A549 (cell line): ENCODE measurements around the gene NTM. TPM values are rescaled to one million over a fixed set of nuclear protein-coding genes. Genes with fewer than 3 reads are reported as not detected.

Experiments
- ATAC-seq, 2 experiments: fragments of 200-7000 bp in 1 of 2; fragments of >200 bp in 1 of 2; cut with Nextera tagmentation in 1 of 2; cut with Tn5 transposase in 1 of 2; 3 replicates each; pipeline versions ENCODE4 v1.8.0 to v1.9.1; 2018 to 2020; ENCODE audit warnings: mild to moderate bottlenecking in 1 of 2, moderate library complexity in 1 of 2
- CTCF ChIA-PET: fragments of 300-600 bp; sonication (Branson Sonifier 250); formaldehyde crosslinking; extraction: SDS; loops from one replicate; lab custom pipeline; 2021; ENCODE audit warnings: antibody characterized with exemption, inconsistent platforms; lab: Yijun Ruan, JAX
- POLR2A ChIA-PET: fragments of 350-600 bp; formaldehyde crosslinking; extraction: SDS; loops from one replicate; lab custom pipeline; 2021; ENCODE audit warnings: antibody characterized with exemption, inconsistent platforms; lab: Yijun Ruan, JAX
- DNase-seq, 2 experiments: peaks; one replicate each; pipeline versions ENCODE4 v3.0.0 to v3.0.0-alpha.2; 2011 to 2016; ENCODE audit warnings: low read depth in 1 of 2, low spot score in 1 of 2
- FAIRE-seq: peaks from 2 replicates; lab custom pipeline; 2011; peaks lifted over from hg19 to GRCh38; lab: Jason Lieb, UNC
- H3K27ac ChIP-seq, 2 experiments: fragments of >200 bp; sonication (Bioruptor Twin); formaldehyde crosslinking; 3 replicates each; pipeline ENCODE4 v1.5.1; 2016 to 2017
- H3K4me1 ChIP-seq: fragments of >200 bp; sonication (Bioruptor Twin); formaldehyde crosslinking; 3 replicates; pipeline ENCODE4 v1.6.1; 2016
- H3K4me2 ChIP-seq: fragments of >200 bp; sonication (Bioruptor Twin); formaldehyde crosslinking; 3 replicates; pipeline ENCODE4 v1.6.1; 2016
- H3K4me3 ChIP-seq: fragments of >200 bp; sonication (Bioruptor Twin); formaldehyde crosslinking; 3 replicates; pipeline ENCODE4 v1.5.1; 2016
- H3K9me3 ChIP-seq: fragments of >200 bp; sonication (Bioruptor Twin); formaldehyde crosslinking; 3 replicates; pipeline ENCODE4 v1.6.1; 2016
- ATOH8 ChIP-seq: fragments of 250-450 bp; sonication (Bioruptor Pico); IDR thresholded peaks from 2 replicates; pipeline ENCODE4 v1.5.0; 2020; ENCODE audit warnings: low read depth, mild to moderate bottlenecking, moderate library complexity
- BHLHE40 ChIP-seq: IDR thresholded peaks from 2 replicates; pipeline ENCODE4 v1.6.1; 2012; ENCODE audit warnings: low read depth, low read length, inconsistent platforms
- CBX2 ChIP-seq: fragments of 200-600 bp; sonication (generic); IDR thresholded peaks from 2 replicates; pipeline ENCODE4 v1.6.1; 2016; ENCODE audit warnings: low read depth, mild to moderate bottlenecking, borderline replicate concordance
- CBX8 ChIP-seq: fragments of 200-600 bp; sonication (generic); IDR thresholded peaks from 2 replicates; pipeline ENCODE4 v1.6.1; 2016
- CEBPB ChIP-seq, 2 experiments: fragments of >200 bp in 1 of 2; sonication (Bioruptor Twin) in 1 of 2; formaldehyde crosslinking in 1 of 2; IDR thresholded peaks; 2 replicates each; pipeline ENCODE4 v1.6.1; 2012 to 2016
- EHMT2 ChIP-seq: fragments of 200-600 bp; sonication (generic); IDR thresholded peaks from 2 replicates; pipeline ENCODE4 v1.6.1; 2016; ENCODE audit warnings: antibody characterized with exemption, low read depth, mild to moderate bottlenecking, moderate library complexity
- EP300 ChIP-seq, 2 experiments: fragments of >200 bp; sonication (Bioruptor Twin); formaldehyde crosslinking; IDR thresholded peaks; 2 replicates in 1 of 2; 3 replicates in 1 of 2; pipeline ENCODE4 v1.6.1; 2016 to 2017
- FOSB ChIP-seq: fragments of 250-450 bp; sonication (Bioruptor Pico); IDR thresholded peaks from 2 replicates; pipeline ENCODE4 v1.5.0; 2020; ENCODE audit warnings: mild to moderate bottlenecking, moderate library complexity
- GATA3 ChIP-seq: IDR thresholded peaks from 2 replicates; pipeline ENCODE4 v1.6.1; 2012; ENCODE audit warnings: borderline replicate concordance
- HEYL ChIP-seq: fragments of 250-450 bp; sonication (Bioruptor Pico); IDR thresholded peaks from 2 replicates; pipeline ENCODE4 v1.8.0; 2021; ENCODE audit warnings: mild to moderate bottlenecking, moderate library complexity
- HOXB13 ChIP-seq: fragments of 250-450 bp; sonication (Bioruptor Pico); IDR thresholded peaks from 2 replicates; pipeline ENCODE4 v1.5.0; 2020; ENCODE audit warnings: low read depth, mild to moderate bottlenecking, moderate library complexity
- KDM5A ChIP-seq: fragments of 200-600 bp; sonication (generic); IDR thresholded peaks from 2 replicates; pipeline ENCODE4 v1.6.1; 2016; ENCODE audit warnings: antibody characterized with exemption, mild to moderate bottlenecking
- MAFK ChIP-seq: fragments of 450-650 bp; IDR thresholded peaks from 2 replicates; pipeline ENCODE4 v1.6.1; 2014; ENCODE audit not compliant: partially characterized antibody
- MAX ChIP-seq: IDR thresholded peaks from 2 replicates; pipeline ENCODE4 v1.6.1; 2012
- NPAS2 ChIP-seq: fragments of 250-450 bp; sonication (Bioruptor Pico); IDR thresholded peaks from 2 replicates; pipeline ENCODE4 v1.8.0; 2022; ENCODE audit warnings: mild to moderate bottlenecking, moderate library complexity, borderline replicate concordance
- NR3C1 ChIP-seq: fragments of >200 bp; sonication (Bioruptor Twin); formaldehyde crosslinking; IDR thresholded peaks from 3 replicates; pipeline ENCODE4 v1.6.1; 2017
- PBX3 ChIP-seq: IDR thresholded peaks from 2 replicates; pipeline ENCODE4 v1.6.1; 2012
- PHF8 ChIP-seq: fragments of 200-600 bp; sonication (generic); IDR thresholded peaks from 2 replicates; pipeline ENCODE4 v1.6.1; 2016; ENCODE audit warnings: low read depth, mild to moderate bottlenecking, antibody characterized with exemption, moderate library complexity, borderline replicate concordance
- POLR2A ChIP-seq: IDR thresholded peaks from 2 replicates; pipeline ENCODE4 v1.6.1; 2012; ENCODE audit warnings: mild to moderate bottlenecking, low read length
- RAD21 ChIP-seq, 2 experiments: fragments of >200 bp in 1 of 2; sonication (Bioruptor Twin) in 1 of 2; formaldehyde crosslinking in 1 of 2; IDR thresholded peaks in 1 of 2; conservative IDR thresholded peaks in 1 of 2; 2 replicates in 1 of 2; 3 replicates in 1 of 2; pipeline ENCODE4 v1.6.1; 2012 to 2018; ENCODE audit warnings: inconsistent platforms in 1 of 2
- RCOR1 ChIP-seq: fragments of 150-350 bp; IDR thresholded peaks from 2 replicates; pipeline ENCODE4 v1.6.1; 2014; ENCODE audit warnings: antibody characterized with exemption, low read length, low read depth
- RFX5 ChIP-seq: fragments of 450-650 bp; IDR thresholded peaks from 2 replicates; pipeline ENCODE4 v1.7.1; 2014; ENCODE audit warnings: antibody characterized with exemption, mild to moderate bottlenecking, moderate library complexity
- SMC3 ChIP-seq: fragments of >200 bp; sonication (Bioruptor Twin); formaldehyde crosslinking; IDR thresholded peaks from 3 replicates; pipeline ENCODE4 v1.6.1; 2018; ENCODE audit warnings: inconsistent platforms
- USF2 ChIP-seq: fragments of 450-650 bp; IDR thresholded peaks from 2 replicates; pipeline ENCODE4 v1.6.1; 2014; ENCODE audit warnings: antibody characterized with exemption
- ZFP36 ChIP-seq: fragments of 450-650 bp; IDR thresholded peaks from 2 replicates; pipeline ENCODE4 v1.6.1; 2014; ENCODE audit warnings: borderline replicate concordance; ENCODE audit not compliant: partially characterized antibody
- ZSCAN20 ChIP-seq: fragments of 250-450 bp; sonication (Bioruptor Pico); IDR thresholded peaks from 2 replicates; pipeline ENCODE4 v1.8.0; 2022; ENCODE audit warnings: mild to moderate bottlenecking, moderate library complexity
- WGBS: methylation state at CpG from one replicate; pipeline ENCODE4 v1.1.6; 2017; ENCODE audit errors: missing lambda C conversion rate; 5-methylcytosine and 5-hydroxymethylcytosine counted together
- polyA plus RNA-seq, 4 experiments: library from polyadenylated mRNA; depleted of rRNA in 3 of 4; stranded (reverse); fragments of >200 nt; fragmentation: RNase III in 1 of 4; extraction: RNeasy Plus Mini Kit Qiagen cat#74134 plus additional on column Dnase treatment in 1 of 4; gene quantifications; 2 replicates in 3 of 4; 3 replicates in 1 of 4; pipeline ENCODE4 v1.2.3, GENCODE V29; 2011 to 2017

The NTM gene
- polyA plus RNA-seq, 2 of the 4 experiments (the other 2 are of a cell fraction): not detected

DNA sequence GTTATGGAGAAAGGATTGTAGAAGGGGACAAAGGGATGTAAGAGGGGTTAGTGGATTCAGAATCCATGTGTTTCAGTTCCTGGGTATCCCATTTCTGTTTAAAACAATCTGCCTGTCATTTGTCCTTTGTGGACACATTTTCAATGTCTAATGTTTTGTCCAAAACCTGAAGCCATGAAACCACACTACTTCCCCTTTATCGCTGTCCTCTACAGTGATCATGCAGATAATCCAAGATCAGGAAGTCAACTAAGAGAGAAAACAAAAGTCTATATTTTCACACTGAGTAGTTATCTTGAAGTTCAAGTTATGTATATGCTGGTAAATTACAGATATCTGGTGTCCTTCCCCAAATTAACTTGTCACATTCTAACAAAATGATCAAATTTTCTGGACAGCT lies 457.0 kb downstream of the NTM start:
- CTCF ChIA-PET: no interaction called here
- FAIRE-seq: no peak

GRCh38 chr11:131829725-131830124 lies 459.3 kb downstream of the NTM start:
- 13% methylated on average over 1 of the region's 1 CpG for WGBS
- no peaks in the 10 kb centered on the region for H3K9me3 ChIP-seq
- TF ChIP-seq NPAS2: no peak
- no peak for FAIRE-seq
- ChIA-PET POLR2A (no interaction called here), CTCF (no interaction called here)
- H3K4me1 ChIP-seq: no peaks in the 10 kb centered on the region
- no peak for ATAC-seq
- DNase-seq: no peak
- H3K4me2 ChIP-seq: no peak overlapping the region
- no peak overlapping the region for H3K27ac ChIP-seq
- H3K4me3 ChIP-seq: no peak overlapping the region

More for the DNA sequence above, 457.0 kb downstream of the NTM start:
- no peak overlapping the region for H3K4me2 ChIP-seq
- TF ChIP-seq USF2: no peak
- no peak for TF ChIP-seq ATOH8 (CRISPR knock-in tag)
- TF ChIP-seq BHLHE40: no peak
- TF ChIP-seq SMC3: no peak
- no peak for TF ChIP-seq EHMT2
- no peak for TF ChIP-seq RFX5
- TF ChIP-seq NR3C1: no peak
- no peak for TF ChIP-seq GATA3
- TF ChIP-seq CBX8: no peak
- no peak for TF ChIP-seq ZFP36
- H3K4me3 ChIP-seq: no peak overlapping the region
- DNase-seq (no peak), ATAC-seq (no peak)
- POLR2A ChIA-PET: no interaction called here
- 28% methylated on average over 1 of the region's 1 CpG for WGBS
- H3K27ac ChIP-seq: no peak overlapping the region
- H3K4me1 ChIP-seq: no peaks in the 10 kb centered on the region
- H3K9me3 ChIP-seq: no peaks in the 10 kb centered on the region

DNA sequence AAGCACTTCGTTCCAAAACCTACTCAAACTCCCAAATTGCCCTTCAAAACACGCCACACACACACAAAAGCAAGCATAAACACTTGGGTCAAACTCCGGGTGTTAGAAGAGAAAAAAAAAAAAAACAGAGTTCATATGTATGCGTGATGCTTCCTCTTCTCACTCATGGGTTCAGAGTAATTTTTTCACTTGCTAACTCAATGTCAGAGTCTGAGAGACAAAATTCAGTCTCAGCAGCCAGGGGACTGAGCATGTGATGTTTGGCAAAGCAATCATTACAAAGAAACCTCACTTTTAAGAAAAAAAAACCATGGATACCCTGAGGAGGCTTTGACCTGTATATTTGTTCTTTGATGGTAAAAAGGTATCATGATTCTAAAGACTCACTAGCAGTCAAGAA lies 461.7 kb downstream of the NTM start:
- ChIA-PET CTCF (no interaction called here), POLR2A (no interaction called here)
- WGBS: 12% methylated on average over 4 of the region's 4 CpGs
- DNase-seq (no peak), ATAC-seq (no peak), FAIRE-seq (no peak)
- Histone ChIP-seq H3K4me2 (no peak overlapping the region), H3K9me3 (no peaks in the 10 kb centered on the region), H3K27ac (no peak overlapping the region), H3K4me3 (no peak overlapping the region), H3K4me1 (no peaks in the 10 kb centered on the region)
- TF ChIP-seq RCOR1 (no peak), POLR2A (no peak), KDM5A (no peak), PBX3 (no peak), MAX (no peak), ATOH8 (CRISPR knock-in tag) (no peak), EP300 (IDR thresholded peaks at IDR 0.05) (no peak), CBX8 (no peak), PHF8 (no peak), CEBPB (IDR thresholded peaks at IDR 0.05) (no peak)

DNA sequence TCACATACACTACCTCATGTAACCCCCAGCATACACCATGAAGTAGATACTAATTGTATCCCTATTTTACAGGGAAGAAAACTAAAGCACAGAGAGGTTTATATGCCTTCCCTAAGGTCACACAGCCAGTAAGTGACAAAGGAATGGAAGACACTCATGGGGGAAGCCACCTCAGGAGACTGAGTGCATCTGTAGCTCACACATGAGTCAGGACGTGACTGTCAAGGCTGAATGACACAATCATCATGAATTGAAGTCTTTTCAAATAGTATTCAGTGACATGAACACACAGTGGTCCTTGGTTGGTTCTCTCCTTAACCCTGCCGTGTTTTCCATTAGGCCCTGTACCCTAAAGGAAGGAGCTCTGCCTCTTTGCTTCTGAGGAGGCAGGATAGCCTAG lies 463.0 kb downstream of the NTM start:
- 4% methylated on average over 2 of the region's 2 CpGs for WGBS
- ATAC-seq (no peak), DNase-seq (no peak), FAIRE-seq (no peak)
- TF ChIP-seq HEYL (CRISPR knock-in tag) (no peak), CBX2 (no peak), KDM5A (no peak), FOSB (CRISPR knock-in tag) (no peak), HOXB13 (CRISPR knock-in tag) (no peak), ZSCAN20 (CRISPR knock-in tag) (no peak), MAFK (no peak), RAD21 (conservative IDR thresholded peaks at IDR 0.05 in 1 of 2, IDR thresholded peaks at IDR 0.05 in 1 of 2) (no peak)
- H3K9me3 ChIP-seq: no peaks in the 10 kb centered on the region
- no peak overlapping the region for H3K4me2 ChIP-seq
- H3K4me1 ChIP-seq: no peaks in the 10 kb centered on the region
- ChIA-PET CTCF (no interaction called here), POLR2A (no interaction called here)
- H3K27ac ChIP-seq: no peak overlapping the region
- no peak overlapping the region for H3K4me3 ChIP-seq
